HG03439 (cell line): ENCODE measurements around the gene MYO5A.

ENCODE experiments used
- ATAC-seq: cut with Tn5 transposase; IDR thresholded peaks from one replicate; pipeline ENCODE4 v1.9.1; 2021; ENCODE audit warnings: mild to moderate bottlenecking, moderate library complexity; ENCODE audit not compliant: unreplicated experiment

The MYO5A gene

GRCh38 chr15:52263563-52264282, 265.0 kb downstream of the MYO5A start:
- no peak for ATAC-seq

GRCh38 chr15:52262364-52262763, 266.3 kb downstream of the MYO5A start:
- no peak for ATAC-seq

DNA sequence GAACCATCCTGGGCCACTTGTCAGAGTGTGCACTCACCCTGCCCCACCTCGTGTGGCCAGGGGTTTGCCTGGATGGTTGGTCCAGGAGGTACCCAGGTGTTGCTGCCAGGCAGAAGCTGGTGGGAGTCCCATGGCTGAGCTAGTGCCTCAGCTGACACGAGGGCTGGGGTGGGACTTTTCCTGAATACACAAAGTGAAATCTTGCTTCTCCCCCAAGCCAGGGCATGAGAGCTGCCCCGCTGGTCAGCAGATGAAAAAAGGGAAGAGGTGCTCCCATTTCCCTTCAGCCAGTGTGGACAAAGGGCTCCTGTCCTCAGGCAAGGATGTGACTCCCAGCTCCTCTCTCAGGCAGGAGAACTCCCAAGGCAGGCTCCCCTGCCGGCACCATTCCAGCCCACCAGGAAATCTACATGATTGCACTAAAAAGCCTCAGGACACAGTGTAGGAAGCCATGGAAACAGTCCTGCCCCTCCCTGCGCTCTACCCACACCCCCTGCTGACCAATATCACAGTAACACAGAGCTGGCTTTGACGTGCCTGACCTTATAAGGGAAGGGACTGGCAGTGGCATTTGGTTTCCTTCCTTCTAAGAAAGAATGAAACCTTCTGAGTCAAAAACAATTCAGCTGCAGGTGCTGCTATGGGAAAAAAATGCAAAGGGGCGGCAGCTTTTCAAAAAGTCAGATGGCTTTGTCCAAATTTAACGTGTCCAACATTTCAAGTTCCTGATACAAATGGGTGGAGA, 267.0 kb downstream of the MYO5A start:
- ATAC-seq: peak; percentile 97

DNA sequence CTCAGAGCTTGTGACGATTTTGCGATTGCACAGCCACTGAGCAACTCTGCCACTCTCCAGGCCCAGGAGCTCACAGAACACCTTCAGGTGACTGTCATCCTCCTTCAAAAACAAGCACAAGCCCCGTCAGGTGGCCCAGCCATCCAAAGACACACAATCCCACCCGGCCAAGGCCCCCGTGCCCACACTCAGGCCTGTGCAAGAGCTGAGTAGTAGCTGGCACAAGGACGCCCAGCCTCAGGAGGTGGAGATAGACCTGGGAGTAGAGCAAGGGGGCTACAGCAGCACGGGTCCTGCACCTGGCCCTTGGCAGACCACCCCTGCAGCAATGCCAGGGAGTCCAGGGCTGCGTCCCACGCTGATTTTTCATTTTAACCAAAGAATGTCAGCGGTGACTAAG, 267.7 kb downstream of the MYO5A start:
- no peak for ATAC-seq

- ATAC-seq: no peak
These were observed 269.2 kb downstream of the MYO5A start for GRCh38 chr15:52259503-52259902.

- ATAC-seq: no peak
These were observed 270.2 kb downstream of the MYO5A start for GRCh38 chr15:52258461-52258860.

DNA sequence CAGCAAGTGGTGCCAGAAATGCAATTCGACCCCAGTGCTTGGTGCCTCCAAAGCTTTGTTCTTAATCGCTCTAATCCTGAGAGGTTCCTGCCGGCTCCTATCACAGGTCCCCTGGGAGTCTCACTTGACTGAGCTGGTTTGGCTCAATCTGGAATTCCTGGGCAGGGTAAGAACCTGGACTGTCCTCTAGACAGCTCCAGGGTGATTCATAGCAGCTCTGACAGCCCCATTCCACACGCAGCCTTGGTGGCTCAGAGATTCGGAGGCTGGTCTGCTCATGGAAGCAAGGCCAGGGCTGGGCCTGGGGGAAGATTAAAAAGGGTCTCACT, 271.0 kb downstream of the MYO5A start:
- no peak for ATAC-seq
